A549 (cell line): Measurements from ENCODE around the gene SULF2.

Experiments used
- ATOH8 ChIP-seq: fragments of 250-450 bp; sonication (Bioruptor Pico); IDR thresholded peaks from 2 replicates; pipeline ENCODE4 v1.5.0; 2020; ENCODE audit warnings: low read depth, mild to moderate bottlenecking, moderate library complexity
- CTCF ChIP-seq: fragments of >200 bp; sonication (Bioruptor Twin); formaldehyde crosslinking; IDR thresholded peaks from 3 replicates; pipeline ENCODE4 v1.5.1; 2016
- GATA3 ChIP-seq: IDR thresholded peaks from 2 replicates; pipeline ENCODE4 v1.6.1; 2012; ENCODE audit warnings: borderline replicate concordance
- HMGXB4 ChIP-seq: fragments of 250-450 bp; sonication (Bioruptor Pico); IDR thresholded peaks from 2 replicates; pipeline ENCODE4 v1.5.0; 2021; ENCODE audit warnings: mild to moderate bottlenecking, moderate library complexity, borderline replicate concordance
- JUN ChIP-seq, 2 experiments: fragments of >200 bp; sonication (Bioruptor Twin); formaldehyde crosslinking; IDR thresholded peaks; 2 replicates in 1 of 2; 3 replicates in 1 of 2; pipeline ENCODE4 v1.6.1; 2016 to 2017
- JUNB ChIP-seq: fragments of >200 bp; sonication (Bioruptor Twin); formaldehyde crosslinking; IDR thresholded peaks from 2 replicates; pipeline ENCODE4 v1.6.1; 2016
- MYC ChIP-seq: IDR thresholded peaks from 2 replicates; pipeline ENCODE4 v1.6.1; 2012; ENCODE audit warnings: mild to moderate bottlenecking, inconsistent platforms, low read length, improper control_type of control experiment, borderline replicate concordance
- POLR2A ChIP-seq: IDR thresholded peaks from 2 replicates; pipeline ENCODE4 v1.6.1; 2012; ENCODE audit warnings: mild to moderate bottlenecking, low read length
- POLR2AphosphoS2 ChIP-seq: conservative IDR thresholded peaks from 2 replicates; pipeline ENCODE4 v1.6.1; 2012; ENCODE audit warnings: low read length, improper control_type of control experiment, inconsistent platforms
- ZNF302 ChIP-seq: fragments of 250-450 bp; sonication (Bioruptor Pico); IDR thresholded peaks from 2 replicates; pipeline ENCODE4 v1.9.0; 2021; ENCODE audit warnings: inconsistent platforms, mild to moderate bottlenecking, moderate library complexity
- TF ChIP-seq, protein P1 (sequence below): fragments of 450-650 bp; IDR thresholded peaks from 2 replicates; pipeline ENCODE4 v1.6.1; 2014; ENCODE audit warnings: antibody characterized with exemption

DNA sequence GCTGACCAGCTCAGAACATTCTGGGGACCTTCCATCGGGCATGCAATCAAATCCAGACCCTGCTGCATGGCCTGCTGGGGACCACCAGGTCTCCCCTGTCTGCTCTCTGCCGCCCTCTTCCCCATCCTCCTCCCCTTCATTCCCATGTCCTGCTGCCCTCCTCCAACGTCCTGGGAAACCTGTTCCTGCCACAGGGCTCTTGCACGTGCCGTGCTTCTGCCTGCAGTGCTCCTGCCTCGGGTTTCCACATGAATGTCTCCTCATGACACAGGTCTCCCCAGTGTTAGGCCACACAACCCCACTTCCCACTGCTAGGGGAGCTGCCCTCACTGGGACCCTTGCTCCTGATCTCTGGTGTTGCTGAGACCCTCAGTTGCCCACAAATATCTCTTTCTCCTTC is 37.2 kb downstream of the SULF2 start:
- TF ChIP-seq CTCF (no peak), JUNB (no peak), GATA3 (no peak), JUN (IDR thresholded peaks at IDR 0.05) (no peak), HMGXB4 (CRISPR knock-in tag) (no peak), ZNF302 (no peak), POLR2A (no peak), MYC (no peak), ATOH8 (CRISPR knock-in tag) (no peak), POLR2AphosphoS2 (no peak)
- TF ChIP-seq, protein P1, sequence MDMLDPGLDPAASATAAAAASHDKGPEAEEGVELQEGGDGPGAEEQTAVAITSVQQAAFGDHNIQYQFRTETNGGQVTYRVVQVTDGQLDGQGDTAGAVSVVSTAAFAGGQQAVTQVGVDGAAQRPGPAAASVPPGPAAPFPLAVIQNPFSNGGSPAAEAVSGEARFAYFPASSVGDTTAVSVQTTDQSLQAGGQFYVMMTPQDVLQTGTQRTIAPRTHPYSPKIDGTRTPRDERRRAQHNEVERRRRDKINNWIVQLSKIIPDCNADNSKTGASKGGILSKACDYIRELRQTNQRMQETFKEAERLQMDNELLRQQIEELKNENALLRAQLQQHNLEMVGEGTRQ: no peak
